ENCODE data around the gene TSPAN9. TPM values are rescaled to one million over a fixed set of nuclear protein-coding genes. Genes with fewer than 3 reads are reported as not detected.

The TSPAN9 gene
- total and polyA plus RNA-seq, 9 of the 15 experiments (the other 6 are each of a cell fraction or from before 2014, with no cell fraction given): 0.23 to 2.1 (median 0.60) TPM; not detected in 2

DNA sequence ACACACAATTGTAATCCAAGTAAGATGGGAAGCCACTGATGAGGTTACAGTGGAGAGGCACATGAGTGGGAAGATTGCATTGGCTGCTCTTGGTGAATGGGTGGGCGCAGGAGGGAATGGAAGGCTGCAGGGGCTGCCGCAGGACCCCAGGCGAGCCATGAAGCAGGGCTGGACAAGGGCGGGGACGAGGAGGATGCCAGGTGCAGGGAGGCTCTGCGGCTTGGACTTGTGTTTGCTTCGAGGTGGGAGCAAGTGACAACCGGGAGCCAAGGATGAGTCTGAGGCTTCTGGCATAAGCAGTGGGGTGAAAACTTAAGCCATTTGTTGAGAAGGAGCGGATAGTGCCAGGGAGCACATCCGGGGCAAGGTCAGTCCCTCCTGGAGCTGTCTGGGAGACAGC lies 115.0 kb downstream of the TSPAN9 start:
- Histone ChIP-seq H4K20me1 (replicated peaks; ENCODE audit: control insufficient read depth, insufficient read depth, low read length) (peaks cover 11% of the 10 kb centered on the region), H3K9ac (ENCODE audit: insufficient read depth in 1 of 2, low read depth in 2 of 2, low read length in 2 of 2) (no peak overlapping the region), H3K27me3 (ENCODE audit: control insufficient read depth in 2 of 2, insufficient read depth in 2 of 2, low read length in 2 of 2) (peaks cover 0 to 16% of the 10 kb centered on the region in 2 experiments; a peak in 1 of 5 replicates), H3K4me3 (no peak overlapping the region), H3K27ac (ENCODE audit: extremely low read depth, low read depth, low read length) (no peak overlapping the region), H3K4me2 (ENCODE audit: insufficient read depth, low read length) (no peak overlapping the region), H3K4me1 (replicated peaks in 1 of 2; ENCODE audit: control insufficient read depth in 2 of 2, insufficient read depth in 2 of 2, low read length in 2 of 2) (no peaks in the 10 kb centered on the region), H2AFZ (ENCODE audit: low read depth, low read length) (no peak overlapping the region), H3K9me1 (ENCODE audit: control insufficient read depth, insufficient read depth, low read length) (no peaks in the 10 kb centered on the region), H3K9me3 (replicated peaks; ENCODE audit: control insufficient read depth, insufficient read depth, low read depth, low read length) (no peaks in the 10 kb centered on the region), H3K36me3 (ENCODE audit: control insufficient read depth, insufficient read depth, low read length) (no peaks in the 10 kb centered on the region), H3K79me2 (ENCODE audit: control insufficient read depth, insufficient read depth, low read length) (no peaks in the 10 kb centered on the region)
- no peak for ATAC-seq
- intact Hi-C loops (cut with micrococcal nuclease): no loop called here
- BruUV-seq (replicated peaks): no TSS peak
- no peak for TF ChIP-seq KDM2B (CRISPR knock-in tag; IDR thresholded peaks at IDR 0.05)
- TF ChIP-seq, protein P1, sequence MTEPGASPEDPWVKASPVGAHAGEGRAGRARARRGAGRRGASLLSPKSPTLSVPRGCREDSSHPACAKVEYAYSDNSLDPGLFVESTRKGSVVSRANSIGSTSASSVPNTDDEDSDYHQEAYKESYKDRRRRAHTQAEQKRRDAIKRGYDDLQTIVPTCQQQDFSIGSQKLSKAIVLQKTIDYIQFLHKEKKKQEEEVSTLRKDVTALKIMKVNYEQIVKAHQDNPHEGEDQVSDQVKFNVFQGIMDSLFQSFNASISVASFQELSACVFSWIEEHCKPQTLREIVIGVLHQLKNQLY (CRISPR knock-in tag; conservative IDR thresholded peaks at IDR 0.05): no peak
- TF ChIP-seq, protein P2, sequence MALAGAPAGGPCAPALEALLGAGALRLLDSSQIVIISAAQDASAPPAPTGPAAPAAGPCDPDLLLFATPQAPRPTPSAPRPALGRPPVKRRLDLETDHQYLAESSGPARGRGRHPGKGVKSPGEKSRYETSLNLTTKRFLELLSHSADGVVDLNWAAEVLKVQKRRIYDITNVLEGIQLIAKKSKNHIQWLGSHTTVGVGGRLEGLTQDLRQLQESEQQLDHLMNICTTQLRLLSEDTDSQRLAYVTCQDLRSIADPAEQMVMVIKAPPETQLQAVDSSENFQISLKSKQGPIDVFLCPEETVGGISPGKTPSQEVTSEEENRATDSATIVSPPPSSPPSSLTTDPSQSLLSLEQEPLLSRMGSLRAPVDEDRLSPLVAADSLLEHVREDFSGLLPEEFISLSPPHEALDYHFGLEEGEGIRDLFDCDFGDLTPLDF (CRISPR knock-in tag; IDR thresholded peaks at IDR 0.05): no peak
- no peak for TF ChIP-seq MAFG (tag; conservative IDR thresholded peaks at IDR 0.05)
- no peak for TF ChIP-seq SRF (CRISPR knock-in tag; IDR thresholded peaks at IDR 0.05)
- TF ChIP-seq, protein P3, sequence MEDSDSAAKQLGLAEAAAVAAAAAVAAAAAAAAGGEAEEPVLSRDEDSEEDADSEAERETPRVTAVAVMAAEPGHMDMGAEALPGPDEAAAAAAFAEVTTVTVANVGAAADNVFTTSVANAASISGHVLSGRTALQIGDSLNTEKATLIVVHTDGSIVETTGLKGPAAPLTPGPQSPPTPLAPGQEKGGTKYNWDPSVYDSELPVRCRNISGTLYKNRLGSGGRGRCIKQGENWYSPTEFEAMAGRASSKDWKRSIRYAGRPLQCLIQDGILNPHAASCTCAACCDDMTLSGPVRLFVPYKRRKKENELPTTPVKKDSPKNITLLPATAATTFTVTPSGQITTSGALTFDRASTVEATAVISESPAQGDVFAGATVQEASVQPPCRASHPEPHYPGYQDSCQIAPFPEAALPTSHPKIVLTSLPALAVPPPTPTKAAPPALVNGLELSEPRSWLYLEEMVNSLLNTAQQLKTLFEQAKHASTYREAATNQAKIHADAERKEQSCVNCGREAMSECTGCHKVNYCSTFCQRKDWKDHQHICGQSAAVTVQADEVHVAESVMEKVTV (CRISPR knock-in tag; IDR thresholded peaks at IDR 0.05): no peak
- ChIA-PET POLR2A (interaction anchor here (1.1 kb wide), 1 partner anchor 15 kb away, joined by 3 read pairs; no protein-coding TSS in a partner anchor), CTCF (ENCODE audit: low intra/inter-chr PET ratio) (no interaction called here)
- WGBS (ENCODE audit: insufficient coverage, low coverage, missing lambda C conversion rate): 0% methylated on average over 9 of the region's 10 CpGs
- FAIRE-seq: no peak
- in situ Hi-C loops (cut with MboI): no loop called here
- DNase-seq (ENCODE audit: extremely low read depth in 1 of 4, low spot score in 3 of 4): no peak

Measured in K562 (cell line).